H1 (cell line): ENCODE results near the gene NOX5. TPM values are rescaled to one million over a fixed set of nuclear protein-coding genes. Genes with fewer than 3 reads are reported as not detected.
A peak's percentile ranks its signal among the peaks of the same experiment; 100 is the strongest.

Experiments
- CTCF ChIA-PET: fragments of 300-600 bp; sonication (Branson Sonifier 250); formaldehyde crosslinking; loops from one replicate; lab custom pipeline; 2021; ENCODE audit not compliant: partially characterized antibody; lab: Charles Lee
- POLR2A ChIA-PET: fragments of 300-600 bp; sonication (Branson Sonifier 250); formaldehyde crosslinking; loops from one replicate; lab custom pipeline; 2021; ENCODE audit warnings: inconsistent platforms; ENCODE audit not compliant: partially characterized antibody; lab: Charles Lee
- DNase-seq, 2 experiments: peaks; one replicate each; pipeline versions ENCODE4 v3.0.0 to v3.0.0-alpha.2; 2010 to 2022; ENCODE audit warnings: low spot score in 2 of 2, low read depth in 1 of 2, mixed read lengths in 1 of 2
- FAIRE-seq: peaks from 2 replicates; lab custom pipeline; 2011; peaks lifted over from hg19 to GRCh38; lab: Jason Lieb, UNC
- H2AFZ ChIP-seq: 2 replicates; pipeline ENCODE4 v1.8.1; 2012; ENCODE audit warnings: low read length, inconsistent platforms
- H2AK5ac ChIP-seq: 2 replicates; pipeline ENCODE4 v1.6.1; 2013; ENCODE audit warnings: low read depth, low read length
- H2BK120ac ChIP-seq: replicated peaks from 2 replicates; pipeline ENCODE3; 2013; ENCODE audit warnings: low read depth, low read length, inconsistent platforms
- H2BK12ac ChIP-seq: 2 replicates; pipeline ENCODE4 v1.6.1; 2013; ENCODE audit warnings: low read depth, low read length
- H2BK15ac ChIP-seq: 2 replicates; pipeline ENCODE4 v1.6.1; 2013; ENCODE audit warnings: low read length
- H2BK20ac ChIP-seq: 2 replicates; pipeline ENCODE4 v1.6.1; 2013; ENCODE audit warnings: low read length
- H2BK5ac ChIP-seq: 2 replicates; pipeline ENCODE4 v1.6.1; 2013; ENCODE audit warnings: low read depth, low read length
- H3K14ac ChIP-seq: 2 replicates; pipeline ENCODE4 v1.6.1; 2013; ENCODE audit warnings: inconsistent platforms; ENCODE audit not compliant: insufficient read length
- H3K18ac ChIP-seq: 2 replicates; pipeline ENCODE4 v1.6.1; 2013; ENCODE audit warnings: low read length; ENCODE audit errors: extremely low read depth
- H3K23ac ChIP-seq: 2 replicates; pipeline ENCODE4 v1.6.1; 2013; ENCODE audit warnings: inconsistent platforms; ENCODE audit not compliant: insufficient read length
- H3K23me2 ChIP-seq: 2 replicates; pipeline ENCODE4 v1.6.1; 2013; ENCODE audit warnings: low read depth, low read length
- H3K27ac ChIP-seq: 2 replicates; pipeline ENCODE4 v1.6.1; 2011; ENCODE audit warnings: low read depth, low read length, inconsistent platforms
- H3K27me3 ChIP-seq, 4 experiments: replicated peaks in 1 of 4; 1 replicate in 1 of 4; 2 replicates in 3 of 4; pipeline versions ENCODE4 v1.6.1 to v1.8.1; 2011 to 2013; ENCODE audit warnings: low read length in 3 of 4, mild to moderate bottlenecking in 3 of 4, inconsistent platforms in 2 of 4, mixed read lengths in 2 of 4, moderate library complexity in 1 of 4; ENCODE audit not compliant: control insufficient read depth in 3 of 4, insufficient read depth in 3 of 4; ENCODE audit errors: extremely low read depth in 1 of 4
- H3K36me3 ChIP-seq, 4 experiments: 2 replicates each; pipeline versions ENCODE4 v1.6.1 to v1.8.1; 2011 to 2013; ENCODE audit warnings: mild to moderate bottlenecking in 4 of 4, low read length in 3 of 4, moderate library complexity in 2 of 4, control low read depth in 1 of 4, inconsistent platforms in 1 of 4; ENCODE audit not compliant: insufficient read depth in 4 of 4, control insufficient read depth in 2 of 4
- H3K4ac ChIP-seq: replicated peaks from 2 replicates; pipeline ENCODE3; 2013; ENCODE audit warnings: low read length, low read depth, mixed read lengths, inconsistent platforms; ENCODE audit not compliant: insufficient read length
- H3K4me1 ChIP-seq, 4 experiments: replicated peaks in 1 of 4; 1 replicate in 1 of 4; 2 replicates in 3 of 4; pipeline versions ENCODE4 v1.6.1 to v1.8.1; 2011 to 2013; ENCODE audit warnings: low read length in 3 of 4, inconsistent platforms in 2 of 4, mixed read lengths in 1 of 4; ENCODE audit not compliant: insufficient read depth in 4 of 4, control insufficient read depth in 3 of 4
- H3K4me2 ChIP-seq, 2 experiments: 2 replicates each; pipeline versions ENCODE4 v1.6.1 to v1.8.1; 2011 to 2013; ENCODE audit warnings: low read depth in 2 of 2, low read length in 2 of 2, control low read depth in 1 of 2, inconsistent platforms in 1 of 2, mild to moderate bottlenecking in 1 of 2; ENCODE audit not compliant: insufficient read depth in 1 of 2
- H3K4me3 ChIP-seq, 4 experiments: fragments of 200-600, 300-600 bp in 1 of 4; sonication (generic), shearing (Covaris generic), sonication (Bioruptor Twin) in 1 of 4; 2 replicates each; pipeline versions ENCODE4 v1.5.1 to v1.8.1; 2011 to 2016; ENCODE audit warnings: low read length in 4 of 4, low read depth in 3 of 4, control low read depth in 2 of 4, inconsistent platforms in 2 of 4, mild to moderate bottlenecking in 2 of 4, mixed read lengths in 1 of 4, moderate library complexity in 1 of 4; ENCODE audit not compliant: insufficient read depth in 2 of 4; ENCODE audit errors: extremely low read depth in 1 of 4
- H3K56ac ChIP-seq: replicated peaks from 2 replicates; pipeline ENCODE3; 2013; ENCODE audit warnings: low read depth, mild to moderate bottlenecking, mixed read lengths, low read length, inconsistent platforms; ENCODE audit not compliant: insufficient read length
- H3K79me1 ChIP-seq: 2 replicates; pipeline ENCODE4 v1.6.1; 2013; ENCODE audit warnings: low read depth, low read length, control low read depth
- H3K79me2 ChIP-seq, 2 experiments: 2 replicates each; pipeline versions ENCODE4 v1.6.1 to v1.8.1; 2012 to 2013; ENCODE audit warnings: low read length in 2 of 2, mild to moderate bottlenecking in 2 of 2, inconsistent platforms in 1 of 2; ENCODE audit not compliant: insufficient read depth in 2 of 2, control insufficient read depth in 1 of 2
- H3K9ac ChIP-seq, 4 experiments: replicated peaks in 1 of 4; 1 replicate in 1 of 4; 2 replicates in 3 of 4; pipeline versions ENCODE4 v1.6.1 to v1.8.1; 2011 to 2013; ENCODE audit warnings: low read depth in 3 of 4, low read length in 3 of 4, control low read depth in 2 of 4, mild to moderate bottlenecking in 2 of 4, moderate library complexity in 2 of 4, inconsistent platforms in 1 of 4; ENCODE audit errors: extremely low read depth in 1 of 4
- H3K9me3 ChIP-seq, 2 experiments: 2 replicates each; pipeline versions ENCODE4 v1.6.1 to v1.8.1; 2012 to 2013; ENCODE audit warnings: mild to moderate bottlenecking in 2 of 2, moderate library complexity in 2 of 2, control low read depth in 1 of 2, inconsistent platforms in 1 of 2, low read depth in 1 of 2, low read length in 1 of 2, mixed read lengths in 1 of 2; ENCODE audit not compliant: insufficient read depth in 2 of 2
- H4K20me1 ChIP-seq, 2 experiments: replicated peaks in 1 of 2; 2 replicates each; pipeline versions ENCODE3 to v1.8.1; 2011 to 2013; ENCODE audit warnings: inconsistent platforms in 2 of 2, low read length in 2 of 2, mild to moderate bottlenecking in 1 of 2; ENCODE audit not compliant: insufficient read depth in 2 of 2, control insufficient read depth in 1 of 2
- H4K5ac ChIP-seq: 2 replicates; pipeline ENCODE4 v1.6.1; 2013; ENCODE audit warnings: low read length, low read depth, mixed read lengths, inconsistent platforms; ENCODE audit not compliant: insufficient read length
- H4K8ac ChIP-seq: 2 replicates; pipeline ENCODE4 v1.8.0; 2013; ENCODE audit warnings: mild to moderate bottlenecking, moderate library complexity, low read length, inconsistent platforms; ENCODE audit not compliant: insufficient read depth; ENCODE audit errors: extremely low read depth
- H4K91ac ChIP-seq: replicated peaks from 2 replicates; pipeline ENCODE3; 2013; ENCODE audit warnings: low read length, mixed read lengths, inconsistent platforms; ENCODE audit not compliant: insufficient read length
- BRCA1 ChIP-seq: IDR thresholded peaks from 2 replicates; pipeline ENCODE4 v1.6.1; 2012; ENCODE audit warnings: low read depth, low read length, improper control_type of control experiment
- HDAC6 ChIP-seq: IDR thresholded peaks from one replicate; pipeline ENCODE4 v1.7.1; 2012; ENCODE audit warnings: low read depth, mild to moderate bottlenecking, inconsistent platforms, low read length, moderate library complexity
- RNF2 ChIP-seq: fragments of 200-900, 300-1000 bp; sonication (generic); IDR thresholded peaks from 2 replicates; pipeline ENCODE4 v1.7.1; 2016; ENCODE audit warnings: borderline replicate concordance, low read depth, mild to moderate bottlenecking, antibody characterized with exemption, low read length; ENCODE audit not compliant: poor library complexity, severe bottlenecking; ENCODE audit errors: missing control alignments
- RXRA ChIP-seq: IDR thresholded peaks from 2 replicates; pipeline ENCODE4 v1.6.1; 2011; ENCODE audit warnings: low read depth, mild to moderate bottlenecking, low read length, moderate library complexity; ENCODE audit not compliant: insufficient read depth
- SP2 ChIP-seq: IDR thresholded peaks from 2 replicates; pipeline ENCODE4 v1.6.1; 2012; ENCODE audit warnings: mild to moderate bottlenecking, low read length, inconsistent platforms
- TAF1 ChIP-seq: IDR thresholded peaks from 2 replicates; pipeline ENCODE4 v1.6.1; 2011; ENCODE audit warnings: mild to moderate bottlenecking, low read depth, low read length
- WGBS, 2 experiments: shearing (Covaris generic) in 1 of 2; methylation state at CpG; one replicate each; pipeline versions ENCODE4 v1.1.6 to v1.1.7; 2013 to 2015; ENCODE audit warnings: low lambda C conversion rate in 2 of 2, mixed read lengths in 2 of 2, inconsistent platforms in 1 of 2, low coverage in 1 of 2, missing lambda C conversion rate in 1 of 2; ENCODE audit not compliant: insufficient replicate concordance in 2 of 2, insufficient coverage in 1 of 2, insufficient read length in 1 of 2; ENCODE audit errors: extremely low coverage in 1 of 2, missing lambda C conversion rate in 1 of 2; 5-methylcytosine and 5-hydroxymethylcytosine counted together
- polyA plus RNA-seq, 7 experiments: library from polyadenylated mRNA; depleted of rRNA in 3 of 7; stranded (reverse) in 5 of 7; unstranded in 2 of 7; fragments of >200 nt in 5 of 7; fragments of 200-250 nt in 2 of 7; gene quantifications; 1 replicate in 5 of 7; 2 replicates in 1 of 7; 4 replicates in 1 of 7; pipeline versions ENCODE4 v1.2.1 to v1.2.3, GENCODE V29; 2011 to 2013; ENCODE audit warnings: missing spikeins in 2 of 7, mixed read lengths in 2 of 7
- total RNA-seq: library from RNA; stranded (reverse); fragmentation: NEBNext Ultra II Directional; extraction: Animal tissue kit (Norgen Biotek cat#: 25700); gene quantifications from 2 replicates; pipeline ENCODE4 v1.2.1, GENCODE V29; 2021

The NOX5 gene
- total and polyA plus RNA-seq, 2 of the 8 experiments (the other 6 are each of a cell fraction or from before 2014, with no cell fraction given), result under 0.01 TPM; not detected in 1

GRCh38 chr15:69031013-69032001 is 16.8 kb downstream of the NOX5 start:
- Histone ChIP-seq H3K79me1 (no peaks in the 10 kb centered on the region), H3K23ac (no peak overlapping the region), H3K79me2 (no peaks in the 10 kb centered on the region), H2AFZ (peak overlapping the region; percentile 73; the same call in 1 of the 2 replicates), H2BK5ac (no peak overlapping the region), H2BK20ac (no peak overlapping the region), H3K27me3 (peaks cover 0 to 8% (median 0%) of the 10 kb centered on the region in 4 experiments; a peak in 3 of 7 replicates), H3K4me1 (peaks cover 0 to 4% (median 1%) of the 10 kb centered on the region in 4 experiments; a peak in 3 of 7 replicates), H3K9ac (no peak overlapping the region; a peak in 1 of 7 replicates), H4K8ac (peak overlapping the region; percentile 60; the same call in 1 of the 2 replicates), H3K9me3 (no peaks in the 10 kb centered on the region), H2BK15ac (no peak overlapping the region), H3K4me2 (peak overlapping the region; percentile 19 to 74), H4K5ac (no peak overlapping the region), H3K4ac (no peak overlapping the region), H3K36me3 (no peaks in the 10 kb centered on the region), H3K4me3 (peak overlapping the region in 2 of 4 experiments; percentile 23 to 50; a peak in 5 of 8 replicates), H3K23me2 (no peaks in the 10 kb centered on the region), H3K14ac (no peak overlapping the region), H4K91ac (no peak overlapping the region), H4K20me1 (no peaks in the 10 kb centered on the region), H2BK12ac (no peak overlapping the region), H2AK5ac (no peak overlapping the region), H3K18ac (no peak overlapping the region; the same call in 1 of the 2 replicates), H3K56ac (no peak overlapping the region), H2BK120ac (no peak overlapping the region), H3K27ac (no peak overlapping the region)
- ChIA-PET POLR2A (interaction anchor here (1.2 kb wide), 1 partner anchor 421 kb away, joined by 5 read pairs; the partner anchor contains the start of gene RPLP1), CTCF (interaction anchor here (0.7 to 3.4 kb wide), 42 partner anchors 9 to 477 kb away, joined by 3 to 28 read pairs (median 4); partner anchors contain the start of gene NOX5)
- FAIRE-seq, result peak; percentile 36
- 25% methylated on average over 26 of the region's 42 CpGs; no CpG with 5 or more reads in 1 of the 2 experiments for WGBS, 2 experiments
- DNase-seq, result peak; percentile 53 to 81
- TF ChIP-seq TAF1 (no peak), HDAC6 (no peak), RNF2 (no peak), RXRA (no peak), BRCA1 (no peak), SP2 (no peak)
